HEK293T (cell line): ENCODE data around the gene SIGLEC12.
A peak's percentile ranks its signal among the peaks of the same experiment; 100 is the strongest.

Source experiments
- CTCF ChIA-PET: fragments of 350-600 bp; formaldehyde crosslinking; extraction: SDS; loops from one replicate; lab custom pipeline; 2021; ENCODE audit warnings: antibody characterized with exemption, inconsistent platforms; lab: Yijun Ruan, JAX
- POLR2A ChIA-PET: fragments of 350-600 bp; formaldehyde crosslinking; extraction: SDS; loops from one replicate; lab custom pipeline; 2020; ENCODE audit warnings: antibody characterized with exemption, inconsistent platforms; lab: Yijun Ruan, JAX
- DNase-seq: peaks from one replicate; pipeline ENCODE4 v3.0.0; 2012; ENCODE audit warnings: mixed read lengths; ENCODE audit errors: extremely low spot score
- ARNT ChIP-seq: fragments of 450-650 bp; IDR thresholded peaks from 2 replicates; pipeline ENCODE4 v1.6.1; 2017; ENCODE audit warnings: mild to moderate bottlenecking
- BHLHE40 ChIP-seq: fragments of 450-650 bp; IDR thresholded peaks from 2 replicates; pipeline ENCODE4 v1.6.1; 2016; ENCODE audit warnings: mild to moderate bottlenecking, moderate library complexity, borderline replicate concordance
- CTBP1 ChIP-seq: fragments of 450-650 bp; IDR thresholded peaks from 2 replicates; pipeline ENCODE4 v1.6.1; 2016; ENCODE audit warnings: borderline replicate concordance
- ELF4 ChIP-seq: fragments of 450-650 bp; IDR thresholded peaks from 2 replicates; pipeline ENCODE4 v1.6.1; 2017; ENCODE audit warnings: antibody characterized with exemption
- FOXA1 ChIP-seq: fragments of 450-650 bp; IDR thresholded peaks from 2 replicates; pipeline ENCODE4 v1.6.1; 2016; ENCODE audit warnings: mild to moderate bottlenecking
- FOXK2 ChIP-seq: fragments of 450-650 bp; IDR thresholded peaks from 2 replicates; pipeline ENCODE4 v1.6.1; 2016; ENCODE audit warnings: mild to moderate bottlenecking
- FOXM1 ChIP-seq: fragments of 450-650 bp; IDR thresholded peaks from 2 replicates; pipeline ENCODE4 v1.6.1; 2017; ENCODE audit warnings: mild to moderate bottlenecking, borderline replicate concordance
- HDGF ChIP-seq: fragments of 450-650 bp; IDR thresholded peaks from 2 replicates; pipeline ENCODE4 v1.6.1; 2017; ENCODE audit warnings: antibody characterized with exemption, borderline replicate concordance
- L3MBTL2 ChIP-seq: fragments of 450-650 bp; conservative IDR thresholded peaks from 2 replicates; pipeline ENCODE4 v1.6.1; 2016; ENCODE audit warnings: mild to moderate bottlenecking
- LEF1 ChIP-seq: fragments of 450-650 bp; IDR thresholded peaks from 2 replicates; pipeline ENCODE4 v1.6.1; 2017; ENCODE audit warnings: mild to moderate bottlenecking, borderline replicate concordance
- NFRKB ChIP-seq: fragments of 450-650 bp; IDR thresholded peaks from 2 replicates; pipeline ENCODE4 v1.6.1; 2016; ENCODE audit warnings: mild to moderate bottlenecking, moderate library complexity
- SP1 ChIP-seq: fragments of 450-650 bp; IDR thresholded peaks from 2 replicates; pipeline ENCODE4 v1.6.1; 2017
- SUZ12 ChIP-seq: fragments of 450-650 bp; IDR thresholded peaks from 2 replicates; pipeline ENCODE4 v1.6.1; 2016; ENCODE audit warnings: mild to moderate bottlenecking
- TARDBP ChIP-seq: fragments of 450-650 bp; IDR thresholded peaks from 2 replicates; pipeline ENCODE4 v1.6.1; 2016
- ZNF384 ChIP-seq: fragments of 450-650 bp; IDR thresholded peaks from 2 replicates; pipeline ENCODE4 v1.6.1; 2016
- TF ChIP-seq, protein P1 (sequence below): fragments of 450-650 bp; IDR thresholded peaks from 2 replicates; pipeline ENCODE4 v1.6.1; 2016

SIGLEC12 gene

DNA sequence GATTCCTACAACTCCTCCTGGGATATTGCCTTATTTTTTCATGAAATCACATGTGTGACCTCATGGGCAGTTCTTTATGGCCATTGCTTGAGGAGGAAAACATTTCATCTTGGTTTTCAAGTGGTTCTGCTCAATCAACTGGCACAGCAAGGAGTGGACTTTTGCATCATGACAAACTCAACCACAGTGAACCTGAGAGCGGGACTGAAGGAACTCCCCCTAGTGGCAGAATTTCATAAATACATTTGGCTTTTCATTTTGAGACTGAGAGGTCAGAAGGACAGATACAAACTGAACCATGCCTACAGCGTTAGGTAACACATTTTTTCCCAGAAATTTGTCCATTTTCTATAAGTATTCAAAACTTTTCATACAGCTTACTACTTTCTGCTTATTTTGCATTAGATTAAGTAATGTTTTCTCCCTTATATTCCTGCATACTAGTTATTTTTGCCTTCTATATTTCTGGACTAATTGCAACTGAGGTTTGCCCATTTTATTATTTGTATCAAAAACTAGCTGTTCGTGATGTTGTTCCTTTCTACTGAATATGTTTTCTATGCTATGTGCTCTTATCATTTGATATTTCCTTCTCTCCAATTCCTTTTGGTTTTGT, 13.4 kb upstream of the SIGLEC12 start:
- CTCF ChIA-PET, result interaction anchor here (0.5 to 1.0 kb wide), 4 partner anchors 11 to 90 kb away, joined by 3 read pairs; no protein-coding TSS in a partner anchor
- TF ChIP-seq CTBP1 (no peak), NFRKB (no peak), HDGF (no peak), TARDBP (no peak), ELF4 (no peak), ARNT (no peak), SUZ12 (no peak), LEF1 (no peak), L3MBTL2 (no peak)
- POLR2A ChIA-PET, result no interaction called here
- peak; percentile 46 for DNase-seq

DNA sequence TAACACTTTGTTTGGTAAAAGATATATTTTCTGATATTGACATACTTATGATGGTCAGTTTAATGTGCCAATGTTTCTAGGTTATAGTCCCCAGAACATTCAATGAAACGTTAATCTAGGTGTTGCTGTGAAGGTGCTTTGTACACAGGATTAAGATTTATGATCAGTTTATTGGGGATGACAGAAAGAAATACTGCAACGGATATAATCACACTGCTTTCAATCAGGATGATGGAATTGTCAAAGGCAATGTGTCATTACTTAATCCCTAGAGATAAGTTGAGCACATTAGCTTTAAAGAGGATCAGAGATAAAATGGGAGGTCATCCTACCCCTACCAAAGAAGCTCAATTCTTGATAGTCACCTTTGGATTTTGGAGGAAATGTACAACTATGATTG, 12.4 kb upstream of the SIGLEC12 start:
- CTCF ChIA-PET, result interaction anchor here (0.5 to 0.8 kb wide), 3 partner anchors 13 to 174 kb away, joined by 3 to 4 read pairs (median 3); no protein-coding TSS in a partner anchor
- TF ChIP-seq HDGF (no peak), FOXA1 (no peak), LEF1 (no peak), ARNT (no peak), SUZ12 (no peak), BHLHE40 (no peak), NFRKB (no peak), FOXM1 (no peak), ELF4 (no peak), FOXK2 (no peak), SP1 (no peak), L3MBTL2 (no peak)
- TF ChIP-seq, protein P1, sequence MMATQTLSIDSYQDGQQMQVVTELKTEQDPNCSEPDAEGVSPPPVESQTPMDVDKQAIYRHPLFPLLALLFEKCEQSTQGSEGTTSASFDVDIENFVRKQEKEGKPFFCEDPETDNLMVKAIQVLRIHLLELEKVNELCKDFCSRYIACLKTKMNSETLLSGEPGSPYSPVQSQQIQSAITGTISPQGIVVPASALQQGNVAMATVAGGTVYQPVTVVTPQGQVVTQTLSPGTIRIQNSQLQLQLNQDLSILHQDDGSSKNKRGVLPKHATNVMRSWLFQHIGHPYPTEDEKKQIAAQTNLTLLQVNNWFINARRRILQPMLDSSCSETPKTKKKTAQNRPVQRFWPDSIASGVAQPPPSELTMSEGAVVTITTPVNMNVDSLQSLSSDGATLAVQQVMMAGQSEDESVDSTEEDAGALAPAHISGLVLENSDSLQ, result no peak
- POLR2A ChIA-PET, result no interaction called here
- no peak for DNase-seq

DNA sequence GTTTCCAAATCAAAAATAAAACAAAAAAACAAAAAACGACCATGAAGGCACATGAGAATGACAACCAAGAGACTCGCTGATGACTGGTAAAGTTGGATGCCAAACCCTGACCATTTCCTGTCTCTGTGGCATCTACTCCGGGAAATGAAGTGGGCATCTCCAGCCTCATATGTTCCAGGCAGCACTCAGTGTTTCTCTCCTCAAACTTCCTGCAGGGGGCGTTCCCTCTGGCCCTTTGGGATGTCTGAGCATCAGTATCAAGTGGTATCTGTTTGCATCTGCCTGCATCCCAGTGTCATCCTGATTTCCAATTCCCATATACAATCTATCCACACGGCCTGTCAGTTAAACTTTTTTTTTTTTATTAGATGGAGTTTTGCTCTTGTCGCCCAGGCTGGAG, 9.8 kb upstream of the SIGLEC12 start:
- ChIA-PET CTCF (interaction anchor here (0.6 kb wide), 1 partner anchor 99 kb away, joined by 3 read pairs; no protein-coding TSS in a partner anchor), POLR2A (no interaction called here)
- no peak for TF ChIP-seq TARDBP
- TF ChIP-seq ZNF384, result no peak
- TF ChIP-seq BHLHE40, result no peak
- TF ChIP-seq ELF4, result no peak
- no peak for TF ChIP-seq NFRKB
- TF ChIP-seq FOXA1, result no peak
- no peak for TF ChIP-seq HDGF
- TF ChIP-seq LEF1, result no peak
- TF ChIP-seq CTBP1, result no peak
- no peak for DNase-seq

DNA sequence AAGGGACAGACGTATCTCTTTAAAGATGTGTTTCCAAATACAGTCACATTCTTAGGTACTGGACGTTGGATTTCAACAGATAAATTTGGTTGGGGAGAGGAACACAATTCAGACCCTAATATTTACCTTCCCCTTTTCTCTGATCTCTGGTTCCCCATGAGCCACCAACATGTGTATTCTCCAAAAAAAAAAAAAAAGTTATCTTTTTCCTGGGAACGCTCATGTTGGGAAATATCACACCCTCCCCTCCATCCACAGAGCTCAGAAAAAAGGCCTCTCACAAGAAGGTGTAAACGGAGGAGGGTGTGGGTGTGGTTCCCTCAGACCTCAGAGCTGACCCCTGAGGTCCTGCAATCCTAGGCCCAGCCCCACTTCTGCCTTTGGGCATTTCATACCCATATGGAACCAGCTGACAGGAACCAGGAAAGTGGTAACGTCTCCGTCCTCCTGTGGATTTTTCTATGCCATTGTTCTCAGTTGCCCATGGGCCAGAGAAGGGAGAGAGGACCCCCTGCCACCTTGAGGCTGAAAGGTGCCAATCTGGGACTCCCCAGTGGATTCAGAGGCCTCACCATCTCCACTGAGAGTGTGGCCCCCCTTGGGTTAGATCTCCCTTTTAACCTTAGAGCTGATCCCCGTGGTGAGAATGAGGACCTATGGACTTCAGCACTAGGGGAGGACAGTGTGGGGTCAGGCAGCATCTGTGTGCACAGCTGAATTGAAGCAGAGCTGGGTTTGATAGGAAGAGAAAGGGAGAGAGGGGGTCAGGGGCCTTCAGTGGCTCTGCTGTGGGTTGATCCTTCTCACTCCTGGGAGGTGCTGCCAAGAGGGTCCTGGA, 8.4 kb upstream of the SIGLEC12 start:
- ChIA-PET POLR2A (no interaction called here), CTCF (no interaction called here)
- TF ChIP-seq, protein P1, result no peak
- TF ChIP-seq NFRKB (no peak), HDGF (no peak), LEF1 (no peak), TARDBP (no peak), SP1 (no peak), ZNF384 (no peak), CTBP1 (no peak), FOXK2 (no peak), FOXA1 (no peak), SUZ12 (no peak), ELF4 (no peak), ARNT (no peak), BHLHE40 (no peak), FOXM1 (no peak), L3MBTL2 (no peak)
- no peak for DNase-seq

DNA sequence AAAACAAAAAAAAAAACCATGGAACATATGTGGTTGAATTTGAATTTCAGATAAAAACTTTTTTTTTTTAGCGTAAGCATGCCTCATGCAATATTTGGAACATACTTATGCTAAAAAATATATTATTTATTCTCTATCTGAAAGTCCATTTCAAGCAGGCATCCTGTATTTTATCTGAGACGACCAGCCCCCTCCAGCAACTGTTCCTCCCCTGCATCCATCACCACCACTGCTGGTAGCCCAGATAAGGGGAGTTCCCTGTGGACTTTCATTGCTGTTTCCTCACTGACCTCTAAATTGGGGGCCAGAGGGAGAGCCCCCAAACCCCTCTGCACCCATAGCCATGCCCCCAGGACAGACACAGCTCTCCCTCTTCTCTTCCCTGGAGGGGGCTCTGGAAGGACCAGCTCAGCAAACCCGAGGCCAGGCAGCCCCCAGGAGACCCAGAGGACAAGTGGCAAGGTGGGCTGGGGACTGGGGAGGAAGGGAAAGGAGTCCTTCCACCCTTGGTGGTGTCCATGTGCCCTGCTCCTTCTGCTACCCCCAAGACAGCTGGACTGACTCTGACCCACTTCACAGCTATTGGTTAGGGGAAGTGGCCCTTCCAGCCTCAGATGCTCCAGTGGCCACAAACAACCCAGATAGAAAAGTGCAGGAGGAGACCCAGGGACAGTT, 6.6 kb upstream of the SIGLEC12 start:
- ChIA-PET POLR2A (no interaction called here), CTCF (interaction anchor here (0.8 kb wide), 1 partner anchor 149 kb away, joined by 4 read pairs; no protein-coding TSS in a partner anchor)
- no peak for TF ChIP-seq TARDBP
- TF ChIP-seq, protein P1, result no peak
- TF ChIP-seq ZNF384, result no peak
- TF ChIP-seq ARNT, result no peak
- TF ChIP-seq SP1, result no peak
- TF ChIP-seq FOXK2, result no peak
- no peak for TF ChIP-seq FOXA1
- no peak for TF ChIP-seq CTBP1
- TF ChIP-seq ELF4, result no peak
- TF ChIP-seq HDGF, result no peak
- no peak for TF ChIP-seq FOXM1
- no peak for TF ChIP-seq BHLHE40
- TF ChIP-seq LEF1, result no peak
- no peak for TF ChIP-seq NFRKB
- TF ChIP-seq L3MBTL2, result no peak
- TF ChIP-seq SUZ12, result no peak
- no peak for DNase-seq
